ENCODE data around the gene REV3L. TPM values are rescaled to one million over a fixed set of nuclear protein-coding genes. Genes with fewer than 3 reads are reported as not detected.
"Not testable (repeated sequence)": the region's sequence is repeated elsewhere in the genome, so short reads cannot be mapped to it uniquely, and the experiment has no call there.

The REV3L gene
- total RNA-seq, 1 experiment from 2014 or later = 5.3 TPM

DNA sequence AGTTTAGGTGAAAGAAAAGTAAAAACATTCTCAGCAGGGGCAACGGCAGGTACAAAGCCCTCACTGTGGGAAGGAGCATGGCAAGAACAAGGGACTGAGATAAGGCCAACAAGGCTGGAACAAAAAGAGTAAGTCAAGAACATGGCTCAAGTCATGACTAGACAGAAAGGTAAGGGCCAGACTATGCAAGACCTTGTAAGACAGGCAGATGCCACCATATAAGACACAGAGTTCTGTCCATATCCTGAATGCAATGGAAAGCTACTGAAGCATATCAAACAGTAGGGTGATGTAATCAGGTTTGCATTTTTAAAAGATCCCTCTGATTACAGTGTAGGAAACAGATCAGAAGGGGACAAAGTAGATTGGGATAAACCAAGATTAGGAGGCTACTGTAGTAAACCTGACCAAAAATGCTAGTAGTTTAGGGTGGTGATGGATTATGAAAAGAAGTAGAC is 5.5 kb downstream of the REV3L start:
- H3K18ac ChIP-seq (ENCODE audit: insufficient read length, low read depth, low read length) = no peak overlapping the region
- H3K27ac ChIP-seq (ENCODE audit: insufficient read length, low read depth, low read length) = no peak overlapping the region
- Mint-ChIP-seq H3K27me3 (ENCODE audit: low read depth) (peaks cover 76% of the 10 kb centered on the region), H3K4me1 (peaks cover 30 to 34% of the 10 kb centered on the region in 2 experiments), H3K4me3 (no peak overlapping the region), H3K27ac (no peak overlapping the region), H3K36me3 (ENCODE audit: insufficient read depth in 1 of 3, low read depth in 3 of 3) (no peaks in the 10 kb centered on the region; a peak in 1 of 7 replicates), H3K9me3 (peaks cover 0 to 3% of the 10 kb centered on the region in 2 experiments; a peak in 2 of 5 replicates)
- H3K9me3 ChIP-seq (ENCODE audit: control insufficient read depth, low read depth, low read length) = no peaks in the 10 kb centered on the region
- H3K23ac ChIP-seq (ENCODE audit: insufficient read length, low read depth, low read length) = no peak overlapping the region
- no peak overlapping the region for H4K91ac ChIP-seq (ENCODE audit: insufficient read length, low read depth, low read length)
- no peak for DNase-seq
- H2BK20ac ChIP-seq (ENCODE audit: low read depth, low read length, poor library complexity, severe bottlenecking) = no peak overlapping the region
- no peak overlapping the region for H3K9ac ChIP-seq (ENCODE audit: extremely low read depth, insufficient read length, low read length)
- H3K23me2 ChIP-seq (ENCODE audit: insufficient read length, low read depth, low read length, poor library complexity, severe bottlenecking) = peaks cover 4% of the 10 kb centered on the region
- H3K27me3 ChIP-seq (ENCODE audit: insufficient read depth, low read length) = peaks cover 28% of the 10 kb centered on the region; the same call in 1 of the 2 replicates
- no peak overlapping the region for H3K56ac ChIP-seq (ENCODE audit: insufficient read length, low read depth, low read length)
- H4K5ac ChIP-seq (ENCODE audit: insufficient read length, low read depth, low read length) = no peak overlapping the region
- TF ChIP-seq, protein P1, sequence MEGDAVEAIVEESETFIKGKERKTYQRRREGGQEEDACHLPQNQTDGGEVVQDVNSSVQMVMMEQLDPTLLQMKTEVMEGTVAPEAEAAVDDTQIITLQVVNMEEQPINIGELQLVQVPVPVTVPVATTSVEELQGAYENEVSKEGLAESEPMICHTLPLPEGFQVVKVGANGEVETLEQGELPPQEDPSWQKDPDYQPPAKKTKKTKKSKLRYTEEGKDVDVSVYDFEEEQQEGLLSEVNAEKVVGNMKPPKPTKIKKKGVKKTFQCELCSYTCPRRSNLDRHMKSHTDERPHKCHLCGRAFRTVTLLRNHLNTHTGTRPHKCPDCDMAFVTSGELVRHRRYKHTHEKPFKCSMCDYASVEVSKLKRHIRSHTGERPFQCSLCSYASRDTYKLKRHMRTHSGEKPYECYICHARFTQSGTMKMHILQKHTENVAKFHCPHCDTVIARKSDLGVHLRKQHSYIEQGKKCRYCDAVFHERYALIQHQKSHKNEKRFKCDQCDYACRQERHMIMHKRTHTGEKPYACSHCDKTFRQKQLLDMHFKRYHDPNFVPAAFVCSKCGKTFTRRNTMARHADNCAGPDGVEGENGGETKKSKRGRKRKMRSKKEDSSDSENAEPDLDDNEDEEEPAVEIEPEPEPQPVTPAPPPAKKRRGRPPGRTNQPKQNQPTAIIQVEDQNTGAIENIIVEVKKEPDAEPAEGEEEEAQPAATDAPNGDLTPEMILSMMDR (conservative IDR thresholded peaks at IDR 0.05) = no peak
- no peaks in the 10 kb centered on the region for H3K4me1 ChIP-seq (ENCODE audit: insufficient read depth, low read length)
- H2BK120ac ChIP-seq (ENCODE audit: low read depth, low read length, poor library complexity, severe bottlenecking) = no peak overlapping the region
- H2AFZ ChIP-seq (ENCODE audit: low read length) = no peak overlapping the region
- H3K14ac ChIP-seq (ENCODE audit: insufficient read depth, low read length) = no peak overlapping the region
- H2BK5ac ChIP-seq (ENCODE audit: insufficient read length, low read length) = no peak overlapping the region
- H3K79me2 ChIP-seq (ENCODE audit: insufficient read depth, low read length) = no peaks in the 10 kb centered on the region
- H3T11ph ChIP-seq (ENCODE audit: low read length) = no peak overlapping the region
- H2BK12ac ChIP-seq (ENCODE audit: insufficient read length, low read depth, low read length) = no peak overlapping the region
- WGBS (ENCODE audit: extremely low coverage, insufficient read length, low lambda C conversion rate) = no CpG with 5 or more reads among the region's 1 CpG
- H3K4me2 ChIP-seq (ENCODE audit: insufficient read depth, insufficient read length, low read length) = no peak overlapping the region
- H3K79me1 ChIP-seq (ENCODE audit: insufficient read depth, low read depth, low read length, poor library complexity, severe bottlenecking) = peaks cover 3% of the 10 kb centered on the region
- H2AK5ac ChIP-seq (ENCODE audit: insufficient read length, low read length) = no peak overlapping the region
- no peaks in the 10 kb centered on the region for H4K20me1 ChIP-seq (ENCODE audit: control insufficient read depth, insufficient read depth, insufficient read length)
- H3K4ac ChIP-seq (ENCODE audit: low read depth, low read length) = no peak overlapping the region
- H2BK15ac ChIP-seq (ENCODE audit: low read depth, low read length) = no peak overlapping the region
- no peak overlapping the region for H4K8ac ChIP-seq (replicated peaks; ENCODE audit: insufficient read length, low read depth, low read length)

- H3K27ac ChIP-seq (ENCODE audit: insufficient read length, low read depth, low read length); H3K4me2 ChIP-seq (ENCODE audit: insufficient read depth, insufficient read length, low read length); H3K36me3 Mint-ChIP-seq (ENCODE audit: insufficient read depth in 1 of 3, low read depth in 3 of 3); H3K79me1 ChIP-seq (ENCODE audit: insufficient read depth, low read depth, low read length, poor library complexity, severe bottlenecking); H3K18ac ChIP-seq (ENCODE audit: insufficient read length, low read depth, low read length); H2BK12ac ChIP-seq (ENCODE audit: insufficient read length, low read depth, low read length); H2AFZ ChIP-seq (ENCODE audit: low read length); H2BK120ac ChIP-seq (ENCODE audit: low read depth, low read length, poor library complexity, severe bottlenecking); H3K56ac ChIP-seq (ENCODE audit: insufficient read length, low read depth, low read length); H3K9me3 Mint-ChIP-seq; H3K4me1 ChIP-seq (ENCODE audit: insufficient read depth, low read length); H3K14ac ChIP-seq (ENCODE audit: insufficient read depth, low read length); H4K91ac ChIP-seq (ENCODE audit: insufficient read length, low read depth, low read length); H2BK5ac ChIP-seq (ENCODE audit: insufficient read length, low read length); H2BK20ac ChIP-seq (ENCODE audit: low read depth, low read length, poor library complexity, severe bottlenecking); H3K4ac ChIP-seq (ENCODE audit: low read depth, low read length); H3K27ac Mint-ChIP-seq; H4K5ac ChIP-seq (ENCODE audit: insufficient read length, low read depth, low read length); H3K9ac ChIP-seq (ENCODE audit: extremely low read depth, insufficient read length, low read length); H3K23me2 ChIP-seq (ENCODE audit: insufficient read length, low read depth, low read length, poor library complexity, severe bottlenecking); H2BK15ac ChIP-seq (ENCODE audit: low read depth, low read length); H3T11ph ChIP-seq (ENCODE audit: low read length); H3K23ac ChIP-seq (ENCODE audit: insufficient read length, low read depth, low read length); H4K20me1 ChIP-seq (ENCODE audit: control insufficient read depth, insufficient read depth, insufficient read length); H3K4me3 Mint-ChIP-seq; H3K79me2 ChIP-seq (ENCODE audit: insufficient read depth, low read length); H4K8ac ChIP-seq (replicated peaks; ENCODE audit: insufficient read length, low read depth, low read length); H2AK5ac ChIP-seq (ENCODE audit: insufficient read length, low read length); DNase-seq; H3K9me3 ChIP-seq (ENCODE audit: control insufficient read depth, low read depth, low read length): not testable (repeated sequence)
- no CpG with 5 or more reads among the region's 3 CpGs for WGBS (ENCODE audit: extremely low coverage, insufficient read length, low lambda C conversion rate)
- peaks cover 20% of the 10 kb centered on the region; the same call in 1 of the 2 replicates for H3K27me3 ChIP-seq (ENCODE audit: insufficient read depth, low read length)
- peaks cover 20 to 24% of the 10 kb centered on the region in 2 experiments for H3K4me1 Mint-ChIP-seq
- H3K27me3 Mint-ChIP-seq (ENCODE audit: low read depth) = peaks cover 66% of the 10 kb centered on the region
Measured at GRCh38 chr6:111476061-111476460, 7.0 kb downstream of the REV3L start.

Measured in H9 (cell line).